GM06990 (cell line): ENCODE measurements around the gene NEUROD1.

Experiments
- DNase-seq: peaks from one replicate; pipeline ENCODE4 v3.0.0-alpha.2; 2011; ENCODE audit not compliant: insufficient read length; ENCODE audit errors: extremely low read depth
- H3K27me3 ChIP-seq: replicated peaks from 2 replicates; pipeline ENCODE4 v1.6.0; 2011; ENCODE audit warnings: low read length; ENCODE audit not compliant: control insufficient read depth, insufficient read depth
- H3K36me3 ChIP-seq: 2 replicates; pipeline ENCODE4 v1.5.1; 2011; ENCODE audit warnings: low read length; ENCODE audit not compliant: control insufficient read depth, insufficient read depth
- H3K4me3 ChIP-seq: replicated peaks from 2 replicates; pipeline ENCODE4 v1.5.1; 2011; ENCODE audit warnings: low read depth, mild to moderate bottlenecking, control low read depth, low read length
- TF ChIP-seq, protein P1 (sequence below): IDR thresholded peaks from 2 replicates; pipeline ENCODE4 v1.5.1; 2011; ENCODE audit warnings: low read length, control low read depth, mild to moderate bottlenecking, inconsistent platforms; ENCODE audit not compliant: insufficient read depth, poor library complexity, severe bottlenecking

Gene NEUROD1

GRCh38 chr2:181649436-181649979 lies 30.8 kb downstream of the NEUROD1 start:
- Histone ChIP-seq H3K4me3 (no peak overlapping the region), H3K36me3 (no peaks in the 10 kb centered on the region), H3K27me3 (no peaks in the 10 kb centered on the region)
- DNase-seq, result no peak
- TF ChIP-seq, protein P1, sequence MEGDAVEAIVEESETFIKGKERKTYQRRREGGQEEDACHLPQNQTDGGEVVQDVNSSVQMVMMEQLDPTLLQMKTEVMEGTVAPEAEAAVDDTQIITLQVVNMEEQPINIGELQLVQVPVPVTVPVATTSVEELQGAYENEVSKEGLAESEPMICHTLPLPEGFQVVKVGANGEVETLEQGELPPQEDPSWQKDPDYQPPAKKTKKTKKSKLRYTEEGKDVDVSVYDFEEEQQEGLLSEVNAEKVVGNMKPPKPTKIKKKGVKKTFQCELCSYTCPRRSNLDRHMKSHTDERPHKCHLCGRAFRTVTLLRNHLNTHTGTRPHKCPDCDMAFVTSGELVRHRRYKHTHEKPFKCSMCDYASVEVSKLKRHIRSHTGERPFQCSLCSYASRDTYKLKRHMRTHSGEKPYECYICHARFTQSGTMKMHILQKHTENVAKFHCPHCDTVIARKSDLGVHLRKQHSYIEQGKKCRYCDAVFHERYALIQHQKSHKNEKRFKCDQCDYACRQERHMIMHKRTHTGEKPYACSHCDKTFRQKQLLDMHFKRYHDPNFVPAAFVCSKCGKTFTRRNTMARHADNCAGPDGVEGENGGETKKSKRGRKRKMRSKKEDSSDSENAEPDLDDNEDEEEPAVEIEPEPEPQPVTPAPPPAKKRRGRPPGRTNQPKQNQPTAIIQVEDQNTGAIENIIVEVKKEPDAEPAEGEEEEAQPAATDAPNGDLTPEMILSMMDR, result no peak

DNA sequence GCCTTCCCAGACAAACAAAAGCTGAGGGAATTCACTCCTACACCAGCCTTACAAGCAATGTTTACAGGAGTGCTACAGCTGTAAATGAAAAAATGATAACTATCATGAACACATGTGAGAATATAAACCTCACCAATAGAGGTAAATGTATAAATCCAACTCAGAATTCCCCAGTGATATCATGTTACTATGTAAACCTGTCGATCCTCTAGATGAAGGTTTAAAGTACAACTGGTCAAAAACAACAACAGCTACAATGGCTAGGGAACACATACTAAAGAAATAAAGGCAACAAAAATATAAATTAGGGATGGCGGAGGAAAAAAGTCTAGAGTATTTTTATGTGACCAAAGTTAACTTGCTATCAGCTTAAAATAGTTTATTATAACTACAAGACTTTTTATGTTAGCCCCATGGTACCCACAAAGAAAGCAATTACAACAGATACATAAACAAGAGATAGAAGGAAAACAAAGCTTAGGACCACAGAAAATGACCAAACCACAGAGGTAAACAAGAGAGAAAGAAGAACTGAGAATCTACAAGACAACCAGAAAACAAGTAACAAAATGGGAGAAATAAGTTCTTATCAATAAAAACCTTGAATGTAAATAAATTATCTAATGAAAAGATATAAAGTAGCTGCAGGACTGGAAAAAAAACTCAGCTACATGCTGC lies 31.7 kb downstream of the NEUROD1 start:
- Histone ChIP-seq H3K27me3 (no peaks in the 10 kb centered on the region), H3K36me3 (no peaks in the 10 kb centered on the region), H3K4me3 (no peak overlapping the region)
- TF ChIP-seq, protein P1, result no peak
- DNase-seq, result no peak

GRCh38 chr2:181646415-181646987 lies 33.8 kb downstream of the NEUROD1 start:
- Histone ChIP-seq H3K4me3 (no peak overlapping the region), H3K36me3 (no peaks in the 10 kb centered on the region), H3K27me3 (no peaks in the 10 kb centered on the region)
- DNase-seq, result no peak
- TF ChIP-seq, protein P1, result no peak

GRCh38 chr2:181643151-181643550 lies 37.2 kb downstream of the NEUROD1 start:
- DNase-seq, result no peak
- Histone ChIP-seq H3K36me3 (no peaks in the 10 kb centered on the region), H3K4me3 (no peak overlapping the region), H3K27me3 (no peaks in the 10 kb centered on the region)
- TF ChIP-seq, protein P1, result no peak

DNA sequence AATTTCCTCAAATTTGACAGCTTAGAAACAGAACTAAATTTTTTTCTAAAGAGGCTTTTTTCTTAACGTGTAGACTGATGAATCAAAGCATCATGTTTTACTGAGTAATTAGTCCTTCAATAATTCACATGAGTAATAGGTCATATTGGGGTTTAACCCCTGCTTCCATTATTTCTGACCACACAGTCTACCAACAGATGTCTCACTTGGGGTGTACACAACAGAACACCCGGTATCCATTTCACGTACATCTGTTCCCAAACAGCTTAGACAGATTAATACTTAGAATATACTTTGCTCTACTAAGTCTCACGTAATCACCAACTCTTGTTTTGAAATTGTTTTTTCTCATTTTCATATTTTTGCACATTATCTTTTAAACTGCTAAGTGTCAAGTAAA lies 38.2 kb downstream of the NEUROD1 start:
- H3K36me3 ChIP-seq, result no peaks in the 10 kb centered on the region
- DNase-seq, result no peak
- H3K4me3 ChIP-seq, result no peak overlapping the region
- no peaks in the 10 kb centered on the region for H3K27me3 ChIP-seq
- TF ChIP-seq, protein P1, result no peak
